BE2C (cell line): Measurements from ENCODE around the gene EARS2.

Experiments
- DNase-seq: peaks from one replicate; pipeline ENCODE4 v3.0.0-alpha.2; 2020
- H3K27me3 ChIP-seq: fragments of 250-450 bp; sonication (Bioruptor Pico); 2 replicates; pipeline ENCODE4 v1.5.1; 2020; ENCODE audit warnings: mild to moderate bottlenecking
- H3K36me3 ChIP-seq: fragments of 250-450 bp; sonication (Bioruptor Pico); 2 replicates; pipeline ENCODE4 v1.5.1; 2020; ENCODE audit warnings: mild to moderate bottlenecking
- H3K4me1 ChIP-seq: fragments of 250-450 bp; sonication (Bioruptor Pico); 2 replicates; pipeline ENCODE4 v1.5.1; 2020
- H3K4me3 ChIP-seq: 2 replicates; pipeline ENCODE4 v1.5.1; 2011; ENCODE audit warnings: low read depth, low read length
- H3K9me3 ChIP-seq: fragments of 250-450 bp; sonication (Bioruptor Pico); 2 replicates; pipeline ENCODE4 v1.5.1; 2020
- CTCF ChIP-seq: IDR thresholded peaks from 2 replicates; pipeline ENCODE4 v1.5.1; 2012; ENCODE audit warnings: mild to moderate bottlenecking, low read depth, low read length

The EARS2 gene

GRCh38 chr16:23476289-23476688 is 80.9 kb downstream of the EARS2 start:
- no peak for DNase-seq
- Histone ChIP-seq H3K4me3 (no peak overlapping the region), H3K4me1 (no peaks in the 10 kb centered on the region), H3K27me3 (no peaks in the 10 kb centered on the region), H3K36me3 (peaks cover 61% of the 10 kb centered on the region), H3K9me3 (no peaks in the 10 kb centered on the region)
- no peak for TF ChIP-seq CTCF
